Retina (tissue), 1 donor: ENCODE measurements around the gene NR4A3.

Experiments
- DNase-seq: peaks from one replicate; pipeline ENCODE4 v3.0.0-alpha.2; 2016

The NR4A3 gene

DNA sequence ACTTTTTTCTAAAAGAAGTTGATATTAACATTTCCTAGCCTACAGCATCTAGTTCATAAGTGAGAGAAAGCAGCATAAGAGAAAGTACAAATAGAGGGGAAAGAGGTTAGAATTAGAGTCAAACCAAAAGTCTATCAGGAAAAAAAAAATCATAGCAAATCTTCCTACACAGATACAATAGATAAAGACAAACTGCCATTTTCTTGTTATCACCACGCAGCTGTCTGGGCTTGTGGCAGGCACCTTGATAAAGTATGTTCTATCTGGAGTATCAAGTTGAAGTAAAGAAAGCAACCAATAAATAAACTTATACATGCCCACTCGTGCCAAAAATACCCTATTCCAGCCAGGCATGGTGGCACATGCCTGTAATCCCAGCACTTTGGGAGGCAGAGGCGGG is 5.3 kb upstream of the NR4A3 start:
- DNase-seq, result no peak

DNA sequence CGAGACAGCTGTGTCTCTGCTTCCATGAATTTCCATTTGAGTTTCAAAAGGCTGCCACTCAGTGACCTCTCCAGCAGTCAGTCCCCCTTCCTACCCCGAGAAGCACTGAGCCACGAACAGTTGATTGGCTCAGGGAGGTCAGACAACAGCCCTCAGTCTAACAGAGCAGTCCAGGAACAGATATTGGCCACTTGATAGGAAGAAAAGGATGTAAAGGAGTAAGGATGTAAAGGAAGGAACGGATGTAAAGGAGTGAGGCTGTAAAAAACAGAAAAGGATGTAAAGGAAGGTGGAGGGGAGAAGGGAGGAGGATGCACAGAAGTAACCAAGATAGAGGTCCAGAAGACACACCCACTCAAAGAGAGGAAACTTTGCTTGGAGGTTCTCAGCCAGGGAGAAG is 3.2 kb upstream of the NR4A3 start:
- peak; percentile 15 for DNase-seq

GRCh38 chr9:99819123-99819855 is 2.4 kb upstream of the NR4A3 start:
- peak; percentile 94 for DNase-seq

DNA sequence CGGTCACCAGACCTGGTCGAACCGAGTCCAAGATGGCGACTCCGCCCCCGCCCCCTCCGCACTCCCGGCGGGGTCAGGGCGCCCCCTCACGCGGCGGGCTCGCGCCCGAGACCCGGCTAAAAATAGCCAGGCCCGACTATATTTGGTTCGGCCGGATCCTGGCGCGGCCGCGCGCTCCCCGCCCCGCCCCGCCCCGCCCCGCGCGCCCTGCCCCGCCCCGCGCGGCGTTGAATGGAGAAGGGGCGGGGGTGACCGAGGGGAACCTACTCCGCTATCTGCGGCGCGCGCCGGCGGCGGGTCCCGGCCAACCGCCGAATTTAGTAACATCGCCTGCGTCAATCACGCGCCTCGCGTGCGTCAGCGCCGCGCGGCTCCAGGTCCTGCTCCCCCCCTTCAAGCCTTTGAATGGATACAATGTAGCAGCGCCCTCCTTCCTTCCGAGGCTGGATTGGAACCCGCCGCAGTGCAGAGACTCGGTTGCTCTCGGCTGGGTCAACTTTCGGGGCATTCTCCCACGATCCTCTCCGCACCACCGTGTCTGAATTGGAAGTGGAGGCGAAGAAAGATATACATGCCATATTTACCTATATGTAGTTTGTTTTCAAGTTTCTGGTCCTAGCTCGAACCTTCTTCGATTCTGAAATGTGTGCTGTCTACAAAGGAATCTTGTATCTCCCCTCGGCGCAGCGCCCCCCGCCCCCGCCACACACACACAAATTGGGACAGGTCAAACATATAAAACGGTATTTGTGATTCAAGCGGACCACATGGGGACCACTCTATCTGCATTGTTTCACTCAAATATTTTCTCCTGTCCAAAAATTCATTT is 1.6 kb upstream of the NR4A3 start:
- peak; percentile 92 for DNase-seq

DNA sequence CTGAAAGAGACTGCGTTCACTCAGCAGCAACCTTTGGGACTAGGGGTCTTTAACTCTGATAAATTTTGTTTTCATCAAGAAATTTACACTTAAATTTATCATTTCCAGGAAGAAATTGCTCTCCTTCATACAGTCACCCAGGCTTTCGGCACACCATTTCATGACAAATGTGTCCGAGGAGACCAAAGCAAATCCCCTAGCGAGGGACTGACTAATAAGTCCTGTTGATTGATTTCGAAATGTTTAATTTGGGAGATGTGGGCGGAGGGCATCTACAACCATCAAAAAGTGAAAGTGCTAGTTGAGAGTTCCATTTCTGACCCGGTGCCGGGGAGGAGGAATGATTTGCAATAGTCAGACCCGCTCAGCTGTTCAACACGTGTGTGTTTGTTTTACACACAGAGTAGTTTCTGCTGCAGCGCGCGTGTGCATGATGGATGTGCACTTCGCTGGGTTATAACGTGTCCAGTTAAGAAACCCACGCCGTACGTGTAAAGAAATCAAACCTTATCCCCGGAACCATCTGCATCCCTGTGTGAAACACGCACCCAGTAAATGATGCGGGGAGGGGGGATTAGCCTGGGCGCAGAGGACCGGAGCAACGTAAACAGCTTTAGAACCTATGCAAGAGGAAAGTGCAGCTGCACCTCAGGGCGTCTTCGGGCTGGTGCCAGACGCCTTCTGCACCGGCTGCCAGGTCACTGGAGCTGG is 845 bp upstream of the NR4A3 start:
- DNase-seq, result no peak

- peak; percentile 90 for DNase-seq
Measured at GRCh38 chr9:99822109-99822805, 572 bp downstream of the NR4A3 start.

DNA sequence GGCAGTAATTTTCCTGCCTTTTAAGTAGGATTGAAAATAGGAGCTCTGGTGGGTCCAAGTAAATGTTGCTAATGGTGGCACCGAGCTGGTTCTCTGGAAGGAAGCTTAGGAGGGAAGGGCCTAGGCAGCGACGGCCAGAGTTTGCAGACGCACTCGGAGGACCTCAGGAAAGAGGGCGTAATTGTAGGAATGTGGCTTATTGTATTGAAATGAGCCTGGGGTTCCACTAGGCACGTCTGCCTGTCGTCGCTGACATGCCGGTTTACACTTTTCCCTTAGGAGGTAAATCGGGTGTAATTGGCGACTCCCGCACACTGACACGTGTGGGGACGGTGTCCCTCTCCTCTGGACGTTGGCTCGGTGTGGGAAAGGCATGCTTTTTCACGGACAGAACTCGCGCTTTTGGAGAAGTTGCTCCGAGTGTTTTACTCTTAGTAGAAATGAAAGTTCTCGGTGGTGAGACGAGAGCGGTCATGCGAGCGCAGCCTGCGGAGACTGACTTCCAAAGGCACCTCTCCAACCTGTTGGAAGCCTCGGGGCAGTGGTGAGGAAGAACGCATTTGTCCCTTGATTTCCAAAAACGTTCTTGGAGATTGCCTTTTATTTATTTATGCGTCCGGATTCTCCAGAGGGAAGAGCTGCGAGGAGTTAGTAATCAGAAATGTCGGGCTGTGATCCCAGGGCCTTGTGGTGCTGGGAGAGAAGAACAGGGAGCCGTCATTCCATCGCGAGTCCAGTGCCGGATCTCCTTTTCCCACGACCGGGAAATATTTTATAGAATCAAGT is 1.3 kb downstream of the NR4A3 start:
- peak; percentile 68 for DNase-seq

DNA sequence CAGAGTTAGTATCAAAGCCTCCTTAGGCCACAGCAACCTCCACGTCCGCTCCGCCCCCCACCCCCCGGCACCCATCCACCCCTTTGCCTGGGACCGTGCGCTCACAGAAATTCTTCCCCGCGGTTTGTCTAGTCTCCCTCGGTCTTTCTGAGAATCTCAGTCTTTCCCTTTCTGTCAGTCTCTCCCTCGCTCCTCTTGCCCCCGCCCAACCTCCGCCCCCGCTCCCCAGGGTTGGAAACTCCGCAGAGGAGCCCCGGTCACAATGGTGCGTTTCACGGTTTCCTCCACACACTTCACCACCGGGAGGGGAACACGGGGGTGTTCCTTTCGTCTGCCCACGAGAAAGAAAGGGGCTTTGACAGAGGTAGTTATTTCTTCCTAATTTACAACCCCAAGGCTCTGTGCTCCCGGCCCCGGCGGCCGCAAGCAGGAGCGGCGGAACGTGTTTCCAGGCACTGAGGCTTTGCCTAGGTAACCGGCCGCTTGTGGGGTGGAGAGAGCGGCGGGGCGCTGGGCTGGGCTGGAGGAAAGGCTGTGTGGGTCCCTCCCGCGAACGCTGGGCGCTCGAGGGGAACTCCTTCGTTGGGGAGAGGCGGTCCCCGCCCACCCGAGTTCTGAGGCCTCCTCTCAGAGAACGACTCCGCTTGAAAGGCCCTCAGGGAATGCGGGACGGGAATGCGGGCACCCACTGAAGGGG is 2.1 kb downstream of the NR4A3 start:
- peak; percentile 61 for DNase-seq

DNA sequence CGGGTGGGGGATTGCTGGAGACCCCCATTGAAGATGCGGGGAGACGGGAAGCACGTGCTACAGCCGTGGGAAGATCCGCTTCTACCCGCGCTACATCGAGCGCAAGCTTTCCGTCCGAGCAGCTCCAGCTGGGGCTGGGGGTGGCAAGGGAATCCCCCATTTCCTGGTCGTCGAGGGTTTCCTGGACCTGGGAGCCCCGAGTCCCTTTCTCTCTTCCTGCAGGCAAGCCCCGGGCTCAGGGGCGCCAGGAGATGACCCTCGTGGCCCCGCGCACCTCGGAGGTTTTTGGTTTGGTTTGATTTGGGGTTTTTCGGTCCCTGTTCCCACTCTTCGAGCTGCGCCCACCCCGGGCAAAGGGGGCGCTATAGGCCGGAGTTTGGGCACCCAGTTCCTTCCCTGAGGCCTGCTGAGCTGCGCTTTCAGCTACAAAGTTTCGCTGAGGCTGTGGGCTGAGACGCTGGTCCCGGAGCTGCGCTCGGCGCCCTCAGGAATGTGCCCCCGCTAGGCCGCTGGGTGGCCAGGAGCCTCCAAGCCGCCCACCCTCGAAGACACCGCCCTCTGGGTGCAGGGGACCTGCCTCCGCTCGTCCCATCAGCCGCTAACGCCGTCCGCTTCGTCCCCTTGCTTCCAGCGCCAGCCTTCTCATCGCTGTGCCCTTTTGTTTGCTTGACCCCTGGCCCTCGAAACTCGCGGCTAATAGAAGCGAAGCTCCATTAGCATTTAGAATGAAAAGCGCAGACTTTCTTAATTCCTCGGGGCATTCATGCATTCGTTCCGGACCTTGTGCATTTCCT is 2.9 kb downstream of the NR4A3 start:
- DNase-seq, result peak; percentile 79

- DNase-seq, result peak; percentile 69
Measured at GRCh38 chr9:99825172-99826046, 3.7 kb downstream of the NR4A3 start.

DNA sequence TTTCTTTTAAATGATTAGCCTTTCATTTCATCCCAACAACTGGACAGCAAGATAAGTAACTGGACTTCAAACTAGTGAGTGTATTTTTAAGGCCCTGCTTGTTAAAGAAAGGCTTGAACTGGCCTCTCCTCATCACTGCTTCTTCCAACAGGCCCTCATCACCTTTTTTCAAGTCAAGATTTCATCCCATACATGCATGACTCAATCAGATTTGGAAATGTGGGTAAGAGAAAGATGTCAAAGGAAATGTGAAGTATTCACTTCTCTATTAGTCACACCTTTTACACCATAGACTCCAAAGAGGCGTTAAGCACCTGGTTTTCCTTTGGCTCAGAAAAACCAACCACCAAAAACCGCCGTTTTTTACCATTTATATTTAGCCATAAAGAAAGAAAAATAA is 4.9 kb downstream of the NR4A3 start:
- no peak for DNase-seq

DNA sequence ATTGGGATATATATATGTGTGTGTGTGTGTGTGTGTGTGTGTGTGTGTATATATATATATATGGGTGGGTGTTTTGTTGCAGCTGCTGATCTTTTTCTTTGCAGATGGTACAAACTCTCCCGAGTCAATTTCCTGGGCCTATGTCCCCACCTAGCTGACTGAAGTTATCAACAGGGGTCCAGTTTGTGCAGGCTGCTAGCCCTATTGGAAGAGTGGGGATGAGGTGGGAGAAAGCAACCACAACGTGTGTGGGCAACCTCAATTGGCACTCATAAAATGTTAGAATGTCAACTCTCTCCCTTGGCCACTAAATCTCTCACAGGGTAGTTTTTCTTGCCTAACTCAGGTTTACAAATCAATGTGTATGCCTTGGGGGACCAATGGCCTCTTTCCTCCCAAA is 5.6 kb downstream of the NR4A3 start:
- no peak for DNase-seq

DNA sequence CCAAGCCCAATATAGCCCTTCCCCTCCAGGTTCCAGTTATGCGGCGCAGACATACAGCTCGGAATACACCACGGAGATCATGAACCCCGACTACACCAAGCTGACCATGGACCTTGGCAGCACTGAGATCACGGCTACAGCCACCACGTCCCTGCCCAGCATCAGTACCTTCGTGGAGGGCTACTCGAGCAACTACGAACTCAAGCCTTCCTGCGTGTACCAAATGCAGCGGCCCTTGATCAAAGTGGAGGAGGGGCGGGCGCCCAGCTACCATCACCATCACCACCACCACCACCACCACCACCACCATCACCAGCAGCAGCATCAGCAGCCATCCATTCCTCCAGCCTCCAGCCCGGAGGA is 6.3 kb downstream of the NR4A3 start:
- peak; percentile 21 for DNase-seq

- DNase-seq, result peak; percentile 72
Measured at GRCh38 chr9:99828417-99829176, 6.9 kb downstream of the NR4A3 start.

GRCh38 chr9:99831857-99832557 is 10.3 kb downstream of the NR4A3 start:
- DNase-seq, result no peak

DNA sequence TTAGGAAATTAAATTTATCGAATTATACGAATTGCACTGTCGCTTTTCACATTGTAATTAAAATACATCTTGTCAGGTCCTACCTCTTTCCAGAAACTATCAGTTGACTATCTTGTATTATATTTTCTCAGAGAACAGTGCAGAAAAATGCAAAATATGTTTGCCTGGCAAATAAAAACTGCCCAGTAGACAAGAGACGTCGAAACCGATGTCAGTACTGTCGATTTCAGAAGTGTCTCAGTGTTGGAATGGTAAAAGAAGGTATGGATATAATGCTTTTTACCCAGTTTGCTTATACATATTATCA is 10.8 kb downstream of the NR4A3 start:
- no peak for DNase-seq

DNA sequence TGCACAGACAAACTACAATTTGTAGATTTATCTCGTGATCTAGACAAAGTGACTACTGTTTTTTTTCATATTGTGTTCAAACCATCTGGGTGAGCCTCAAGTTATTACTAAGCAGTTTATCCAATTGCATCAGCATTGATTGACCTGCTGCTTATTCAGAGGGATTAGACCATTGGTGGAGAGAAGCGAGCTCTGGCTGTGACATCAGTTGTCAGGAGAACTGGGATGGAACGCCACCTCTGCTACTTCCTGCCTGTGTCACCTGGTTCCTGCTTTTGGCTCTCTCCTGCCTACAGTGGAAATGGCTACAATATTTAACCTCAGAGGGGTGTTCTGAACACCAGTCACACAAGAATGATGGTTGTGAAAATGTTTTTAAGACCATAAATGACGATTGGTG is 12.1 kb downstream of the NR4A3 start:
- DNase-seq, result no peak

- DNase-seq, result no peak
Measured at GRCh38 chr9:99834474-99834873, 12.8 kb downstream of the NR4A3 start.

DNA sequence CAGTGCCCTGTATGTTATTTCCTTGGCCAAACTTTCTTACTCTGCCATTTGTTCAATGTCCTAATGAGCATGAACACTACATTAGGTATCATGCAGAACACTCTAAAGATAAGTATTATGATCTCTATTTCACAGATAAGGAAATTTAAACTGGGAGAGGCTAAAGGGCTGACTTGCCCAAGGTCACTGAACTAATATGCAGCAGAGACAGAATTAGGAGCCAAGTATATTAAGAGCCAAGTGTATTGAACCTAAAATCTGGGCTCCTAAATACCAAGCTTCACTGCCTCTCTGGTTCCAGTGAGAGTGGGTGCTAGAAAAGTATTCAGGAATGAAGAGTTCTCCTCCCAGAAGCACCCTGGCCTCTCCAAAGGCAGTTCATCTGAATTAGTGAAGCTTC is 13.5 kb downstream of the NR4A3 start:
- DNase-seq, result no peak
